Neuron (in vitro differentiated cells): ENCODE measurements around the gene TMEM117.
"Not testable (repeated sequence)": the region's sequence is repeated elsewhere in the genome, so short reads cannot be mapped to it uniquely, and the experiment has no call there.

Experiments used
- H2AFZ ChIP-seq: one replicate; pipeline ENCODE4 v1.6.1; 2013; ENCODE audit warnings: low read depth, mild to moderate bottlenecking, inconsistent platforms, low read length, moderate library complexity
- H3K27me3 ChIP-seq: one replicate; pipeline ENCODE4 v1.6.1; 2013; ENCODE audit warnings: low read length; ENCODE audit not compliant: insufficient read depth
- H3K36me3 ChIP-seq: one replicate; pipeline ENCODE4 v1.6.1; 2013; ENCODE audit warnings: low read length; ENCODE audit not compliant: insufficient read depth
- H3K4me1 ChIP-seq: one replicate; pipeline ENCODE4 v1.6.1; 2013; ENCODE audit warnings: low read length; ENCODE audit not compliant: insufficient read depth
- H3K4me3 ChIP-seq: 2 replicates; pipeline ENCODE4 v1.5.1; 2013; ENCODE audit warnings: mild to moderate bottlenecking, low read length, moderate library complexity
- H3K9me3 ChIP-seq: one replicate; pipeline ENCODE4 v1.6.1; 2013; ENCODE audit warnings: low read length

The TMEM117 gene

GRCh38 chr12:44031472-44032185 lies 195.7 kb downstream of the TMEM117 start:
- no peak overlapping the region for H2AFZ ChIP-seq
- no peaks in the 10 kb centered on the region for H3K27me3 ChIP-seq
- H3K4me3 ChIP-seq, result no peak overlapping the region
- no peaks in the 10 kb centered on the region for H3K9me3 ChIP-seq
- no peaks in the 10 kb centered on the region for H3K36me3 ChIP-seq
- H3K4me1 ChIP-seq, result no peaks in the 10 kb centered on the region

- no peak overlapping the region for H2AFZ ChIP-seq
- no peaks in the 10 kb centered on the region for H3K36me3 ChIP-seq
- no peaks in the 10 kb centered on the region for H3K27me3 ChIP-seq
- peaks cover 10% of the 10 kb centered on the region for H3K9me3 ChIP-seq
- H3K4me1 ChIP-seq, result no peaks in the 10 kb centered on the region
- H3K4me3 ChIP-seq, result no peak overlapping the region
Observed at GRCh38 chr12:44034906-44035305, 199.0 kb downstream of the TMEM117 start.

GRCh38 chr12:44036875-44037443 lies 201.1 kb downstream of the TMEM117 start:
- Histone ChIP-seq H2AFZ (no peak overlapping the region), H3K4me1 (no peaks in the 10 kb centered on the region), H3K9me3 (peaks cover 10% of the 10 kb centered on the region), H3K27me3 (no peaks in the 10 kb centered on the region), H3K36me3 (no peaks in the 10 kb centered on the region), H3K4me3 (no peak overlapping the region)

GRCh38 chr12:44038411-44038810 lies 202.5 kb downstream of the TMEM117 start:
- Histone ChIP-seq H2AFZ (no peak overlapping the region), H3K36me3 (no peaks in the 10 kb centered on the region), H3K27me3 (no peaks in the 10 kb centered on the region), H3K4me1 (no peaks in the 10 kb centered on the region), H3K4me3 (no peak overlapping the region), H3K9me3 (peaks cover 10% of the 10 kb centered on the region)

- H3K4me1 ChIP-seq, H2AFZ ChIP-seq, H3K36me3 ChIP-seq, H3K27me3 ChIP-seq, H3K4me3 ChIP-seq, H3K9me3 ChIP-seq: not testable (repeated sequence)
Observed at GRCh38 chr12:44044491-44044890, 208.6 kb downstream of the TMEM117 start.

GRCh38 chr12:44046732-44047417 lies 211.0 kb downstream of the TMEM117 start:
- no peak overlapping the region for H2AFZ ChIP-seq
- H3K4me1 ChIP-seq, result no peaks in the 10 kb centered on the region
- H3K27me3 ChIP-seq, result no peaks in the 10 kb centered on the region
- H3K9me3 ChIP-seq, result no peaks in the 10 kb centered on the region
- no peaks in the 10 kb centered on the region for H3K36me3 ChIP-seq
- no peak overlapping the region for H3K4me3 ChIP-seq

- H3K4me3 ChIP-seq, result no peak overlapping the region
- no peaks in the 10 kb centered on the region for H3K9me3 ChIP-seq
- H3K4me1 ChIP-seq, result no peaks in the 10 kb centered on the region
- no peaks in the 10 kb centered on the region for H3K36me3 ChIP-seq
- H3K27me3 ChIP-seq, result no peaks in the 10 kb centered on the region
- H2AFZ ChIP-seq, result no peak overlapping the region
Observed at GRCh38 chr12:44052554-44052953, 216.7 kb downstream of the TMEM117 start.

GRCh38 chr12:44053549-44054127 lies 217.8 kb downstream of the TMEM117 start:
- H3K4me3 ChIP-seq, result no peak overlapping the region
- no peaks in the 10 kb centered on the region for H3K36me3 ChIP-seq
- no peaks in the 10 kb centered on the region for H3K27me3 ChIP-seq
- H2AFZ ChIP-seq, result no peak overlapping the region
- H3K9me3 ChIP-seq, result no peaks in the 10 kb centered on the region
- no peaks in the 10 kb centered on the region for H3K4me1 ChIP-seq

GRCh38 chr12:44054281-44054680 lies 218.4 kb downstream of the TMEM117 start:
- no peak overlapping the region for H3K4me3 ChIP-seq
- no peaks in the 10 kb centered on the region for H3K36me3 ChIP-seq
- no peaks in the 10 kb centered on the region for H3K4me1 ChIP-seq
- no peaks in the 10 kb centered on the region for H3K9me3 ChIP-seq
- H2AFZ ChIP-seq, result no peak overlapping the region
- no peaks in the 10 kb centered on the region for H3K27me3 ChIP-seq

GRCh38 chr12:44058366-44058765 lies 222.5 kb downstream of the TMEM117 start:
- H3K36me3 ChIP-seq, result no peaks in the 10 kb centered on the region
- H3K27me3 ChIP-seq, result no peaks in the 10 kb centered on the region
- H2AFZ ChIP-seq, result no peak overlapping the region
- H3K4me1 ChIP-seq, result peaks cover 6% of the 10 kb centered on the region
- H3K9me3 ChIP-seq, result no peaks in the 10 kb centered on the region
- H3K4me3 ChIP-seq, result no peak overlapping the region

GRCh38 chr12:44059476-44059875 lies 223.6 kb downstream of the TMEM117 start:
- H3K27me3 ChIP-seq, result no peaks in the 10 kb centered on the region
- no peaks in the 10 kb centered on the region for H3K9me3 ChIP-seq
- no peak overlapping the region for H2AFZ ChIP-seq
- no peak overlapping the region for H3K4me3 ChIP-seq
- no peaks in the 10 kb centered on the region for H3K36me3 ChIP-seq
- peaks cover 16% of the 10 kb centered on the region for H3K4me1 ChIP-seq

- H2AFZ ChIP-seq, result no peak overlapping the region
- H3K36me3 ChIP-seq, result no peaks in the 10 kb centered on the region
- no peak overlapping the region for H3K4me3 ChIP-seq
- no peaks in the 10 kb centered on the region for H3K9me3 ChIP-seq
- no peaks in the 10 kb centered on the region for H3K27me3 ChIP-seq
- H3K4me1 ChIP-seq, result peaks cover 16% of the 10 kb centered on the region
Observed at GRCh38 chr12:44063671-44064070, 227.8 kb downstream of the TMEM117 start.

GRCh38 chr12:44076871-44077270 lies 241.0 kb downstream of the TMEM117 start:
- H3K36me3 ChIP-seq, result no peaks in the 10 kb centered on the region
- no peak overlapping the region for H2AFZ ChIP-seq
- peaks cover 4% of the 10 kb centered on the region for H3K4me1 ChIP-seq
- H3K4me3 ChIP-seq, result no peak overlapping the region
- H3K27me3 ChIP-seq, result no peaks in the 10 kb centered on the region
- no peaks in the 10 kb centered on the region for H3K9me3 ChIP-seq
